Subcutaneous abdominal adipose tissue (tissue), 5 donors: ENCODE data around the gene ITGAE.
"Not testable (repeated sequence)": the region's sequence is repeated elsewhere in the genome, so short reads cannot be mapped to it uniquely, and the experiment has no call there.

ENCODE experiments used
- H3K27ac ChIP-seq: one replicate; pipeline ENCODE4 v1.7.0; 2013; ENCODE audit warnings: low read depth, mild to moderate bottlenecking, inconsistent platforms, low read length, moderate library complexity
- H3K27me3 ChIP-seq, 5 donors: one replicate each; pipeline ENCODE4 v1.7.0; 2013; ENCODE audit warnings: low read length in 5 of 5, inconsistent platforms in 1 of 5; ENCODE audit not compliant: control insufficient read depth in 5 of 5, insufficient read depth in 4 of 5
- H3K36me3 ChIP-seq, 5 donors: one replicate each; pipeline ENCODE4 v1.7.0; 2013; ENCODE audit warnings: low read length in 5 of 5; ENCODE audit not compliant: control insufficient read depth in 5 of 5, insufficient read depth in 5 of 5
- H3K4me1 ChIP-seq, 5 donors: one replicate each; pipeline ENCODE4 v1.7.0; 2013; ENCODE audit warnings: low read length in 5 of 5, mild to moderate bottlenecking in 3 of 5, moderate library complexity in 1 of 5; ENCODE audit not compliant: control insufficient read depth in 5 of 5, insufficient read depth in 5 of 5
- H3K4me3 ChIP-seq, 5 donors: one replicate each; pipeline ENCODE4 v1.7.0; 2013; ENCODE audit warnings: low read length in 5 of 5, low read depth in 1 of 5
- H3K9ac ChIP-seq, 5 donors: one replicate each; pipeline ENCODE4 v1.7.0; 2013; ENCODE audit warnings: low read length in 5 of 5, mild to moderate bottlenecking in 4 of 5, moderate library complexity in 3 of 5
- H3K9me3 ChIP-seq, 5 donors: one replicate each; pipeline ENCODE4 v1.7.0; 2013; ENCODE audit warnings: low read length in 5 of 5; ENCODE audit not compliant: control insufficient read depth in 5 of 5
- donor health status: healthy.
- donor health status: healthy.
- donor health status: healthy.
- donor health status: healthy.
- donor health status: healthy.

ITGAE gene

DNA sequence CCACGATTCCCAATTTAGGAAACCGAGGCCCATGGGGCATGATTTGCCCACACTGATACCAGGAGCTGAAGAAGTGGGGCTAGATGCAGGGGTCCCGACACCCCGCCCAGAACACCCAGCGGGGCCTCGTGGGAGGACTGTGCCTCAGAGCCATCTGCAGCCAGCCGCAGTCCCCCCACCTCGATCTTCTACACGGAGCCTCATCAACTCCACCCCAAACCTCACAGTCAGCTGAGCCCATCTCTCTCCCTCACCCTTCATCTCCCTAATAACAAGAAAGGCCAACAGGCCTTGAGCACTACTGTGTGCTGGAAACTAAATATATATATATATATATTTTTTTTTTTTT lies 4.2 kb downstream of the ITGAE start:
- Histone ChIP-seq H3K27ac (no peak overlapping the region), H3K9me3 (no peaks in the 10 kb centered on the region), H3K4me1 (no peaks in the 10 kb centered on the region), H3K27me3 (peaks cover 0 to 3% (median 0%) of the 10 kb centered on the region in 5 donors), H3K36me3 (peaks cover 0 to 4% (median 0%) of the 10 kb centered on the region in 5 donors), H3K4me3 (no peak overlapping the region), H3K9ac (no peak overlapping the region)

DNA sequence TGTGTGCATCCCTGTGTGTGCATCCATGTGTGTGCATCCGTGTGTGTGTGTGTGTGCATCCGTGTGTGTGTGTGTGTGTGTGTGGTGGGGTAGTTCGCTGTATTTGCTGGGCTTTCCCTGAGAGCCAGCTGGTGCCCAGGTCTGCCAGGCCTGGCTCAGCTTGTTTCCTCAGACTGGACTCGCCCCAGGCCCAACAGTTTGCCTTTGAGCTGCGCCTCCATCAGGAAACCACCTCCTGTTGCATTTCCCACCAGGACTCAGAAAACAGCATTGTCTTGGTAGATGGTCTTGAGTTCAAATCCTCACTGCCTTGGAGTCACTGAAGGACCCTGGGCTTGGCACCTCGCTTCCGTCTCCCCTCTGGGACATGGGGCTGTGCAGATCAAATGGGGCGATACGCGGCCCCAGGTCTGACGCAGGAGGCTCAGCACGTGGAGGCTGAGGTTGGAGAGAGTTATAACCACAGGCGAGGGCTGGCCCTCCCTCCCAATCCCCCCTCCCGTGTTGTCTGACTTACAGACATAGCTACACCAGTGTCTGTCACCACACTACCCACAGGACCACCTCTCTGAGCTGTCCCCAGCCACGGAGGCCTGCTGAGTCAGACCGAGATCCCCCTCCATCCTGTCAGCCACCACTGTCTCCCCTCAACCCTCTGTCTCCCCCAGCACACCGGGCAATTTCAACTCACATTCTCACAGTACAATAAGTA lies 4.7 kb downstream of the ITGAE start:
- Histone ChIP-seq H3K4me3 (no peak overlapping the region), H3K27me3 (peaks cover 0 to 3% (median 0%) of the 10 kb centered on the region in 5 donors), H3K9me3 (no peaks in the 10 kb centered on the region), H3K36me3 (no peaks in the 10 kb centered on the region), H3K4me1 (no peaks in the 10 kb centered on the region), H3K9ac (no peak overlapping the region), H3K27ac (no peak overlapping the region)

DNA sequence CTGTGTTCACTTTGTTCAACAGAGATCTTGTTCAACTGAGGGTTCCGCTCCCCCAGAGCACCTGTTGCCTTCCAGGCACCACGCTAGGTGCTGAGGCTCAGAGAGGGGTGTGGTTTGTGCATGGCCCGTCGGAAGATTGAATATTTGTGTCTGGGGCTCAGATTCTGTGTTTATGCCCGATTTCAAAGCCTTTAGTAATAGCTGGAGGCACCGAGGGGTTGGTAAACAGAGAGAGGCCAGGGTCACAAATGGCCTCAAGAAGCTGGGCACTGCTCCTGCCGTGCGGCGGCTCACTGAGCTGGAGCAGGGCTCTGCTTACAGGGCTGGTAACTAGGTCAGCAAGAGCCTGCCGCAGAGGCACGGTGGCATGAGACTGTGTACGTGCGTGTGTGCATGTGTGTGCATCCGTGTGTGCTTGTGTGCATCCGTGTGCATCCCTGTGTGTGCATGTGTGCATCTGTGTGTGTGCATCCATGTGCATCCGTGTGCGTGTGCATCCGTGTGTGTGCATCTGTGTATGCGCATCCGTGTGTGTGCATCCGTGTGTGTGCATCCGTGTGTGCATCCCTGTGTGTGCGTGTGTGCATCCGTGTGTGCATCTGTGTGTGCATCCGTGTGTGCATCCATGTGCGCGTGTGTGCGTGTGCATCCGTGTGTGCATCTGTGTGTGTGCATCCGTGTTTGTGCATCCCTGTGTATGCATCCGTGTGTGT lies 5.4 kb downstream of the ITGAE start:
- no peaks in the 10 kb centered on the region for H3K9me3 ChIP-seq
- H3K27me3 ChIP-seq, result peaks cover 0 to 3% (median 0%) of the 10 kb centered on the region in 5 donors
- no peak overlapping the region for H3K4me3 ChIP-seq
- no peak overlapping the region for H3K9ac ChIP-seq
- no peaks in the 10 kb centered on the region for H3K36me3 ChIP-seq
- no peak overlapping the region for H3K27ac ChIP-seq
- H3K4me1 ChIP-seq, result no peaks in the 10 kb centered on the region

DNA sequence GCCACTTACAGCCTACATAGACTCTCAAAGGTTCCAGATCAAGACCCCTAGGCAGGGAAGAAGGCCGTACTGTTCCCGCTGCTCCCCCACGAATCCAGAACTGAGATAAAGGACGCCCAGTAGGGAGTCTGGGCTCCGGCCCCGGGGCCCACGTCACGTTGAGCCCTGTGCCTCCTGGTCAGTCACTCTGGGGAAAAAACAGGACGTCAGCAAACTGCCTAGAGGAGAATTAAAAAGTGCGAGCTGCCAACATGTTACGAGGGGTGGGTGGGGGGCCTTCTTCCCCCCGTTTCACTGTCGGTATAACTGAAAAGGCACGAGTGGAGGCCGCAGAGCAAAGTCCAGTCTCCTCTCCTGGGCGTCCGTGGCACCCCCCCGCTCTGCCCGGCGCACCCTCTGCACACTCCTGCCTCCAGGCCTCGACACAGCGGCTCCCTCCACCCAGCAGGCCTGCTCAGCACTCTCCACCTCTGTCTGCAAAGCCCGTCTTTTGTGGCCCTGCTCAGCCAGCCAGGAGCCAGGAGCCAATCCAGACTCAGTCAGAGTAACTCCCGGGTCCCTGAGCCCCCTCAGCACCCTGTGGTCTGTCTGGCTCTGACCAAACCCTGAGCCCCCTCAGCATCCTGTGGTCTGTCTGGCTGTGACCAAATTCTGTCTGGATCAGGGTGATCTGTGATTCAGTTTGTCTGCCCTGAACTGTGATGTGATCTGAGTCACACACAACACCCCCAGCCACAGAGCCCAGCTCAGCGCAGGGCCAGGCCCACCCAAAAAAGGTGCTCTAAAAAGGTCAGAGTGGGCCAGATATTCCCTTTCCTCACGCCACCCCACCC lies 6.2 kb downstream of the ITGAE start:
- H3K4me3 ChIP-seq, result no peak overlapping the region
- no peaks in the 10 kb centered on the region for H3K9me3 ChIP-seq
- H3K4me1 ChIP-seq, result no peaks in the 10 kb centered on the region
- H3K27ac ChIP-seq, result no peak overlapping the region
- peaks cover 0 to 3% (median 0%) of the 10 kb centered on the region in 5 donors for H3K27me3 ChIP-seq
- no peak overlapping the region for H3K9ac ChIP-seq
- H3K36me3 ChIP-seq, result no peaks in the 10 kb centered on the region

DNA sequence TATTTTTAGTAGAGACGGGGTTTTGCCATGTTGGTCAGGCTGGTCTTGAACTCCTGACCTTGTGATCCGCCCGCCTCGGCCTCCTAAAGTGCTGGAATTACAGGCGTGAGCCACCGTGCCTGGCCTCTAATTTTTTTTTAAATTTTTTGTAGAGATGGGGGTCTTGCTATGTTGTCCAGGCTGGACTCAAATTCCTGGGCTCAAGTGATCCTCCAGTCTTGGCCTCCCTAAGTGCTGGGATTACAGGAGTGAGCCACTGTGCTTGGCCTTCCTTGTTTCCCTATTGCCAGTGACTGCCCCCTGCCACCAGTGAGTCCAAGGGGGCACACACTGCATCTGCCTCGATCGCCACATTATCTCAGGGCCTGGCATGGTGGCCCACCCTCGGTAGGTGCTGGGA lies 6.8 kb downstream of the ITGAE start:
- not testable (repeated sequence) for H3K9ac ChIP-seq, H3K27ac ChIP-seq, H3K4me3 ChIP-seq, H3K27me3 ChIP-seq, H3K4me1 ChIP-seq, H3K36me3 ChIP-seq, H3K9me3 ChIP-seq

DNA sequence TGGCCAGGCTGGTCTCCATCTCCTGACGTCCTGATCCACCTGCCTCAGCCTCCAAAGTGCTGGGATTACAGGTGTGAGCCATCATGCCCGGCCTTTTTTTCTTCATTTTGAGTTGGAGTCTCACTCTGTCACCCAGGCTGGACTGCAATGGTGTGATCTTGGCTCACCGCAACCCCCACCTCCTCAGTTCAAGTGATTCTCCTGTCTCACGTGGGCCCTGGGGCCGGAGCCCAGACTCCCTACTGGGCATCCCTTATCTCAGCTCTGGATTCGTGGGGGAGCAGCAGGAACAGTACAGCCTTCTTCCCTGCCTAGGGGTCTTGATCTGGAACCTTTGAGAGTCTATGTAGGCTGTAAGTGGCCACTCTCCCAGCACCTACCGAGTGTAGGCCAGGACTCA lies 7.7 kb downstream of the ITGAE start:
- not testable (repeated sequence) for H3K4me3 ChIP-seq, H3K27me3 ChIP-seq, H3K4me1 ChIP-seq, H3K9ac ChIP-seq, H3K36me3 ChIP-seq, H3K27ac ChIP-seq, H3K9me3 ChIP-seq

DNA sequence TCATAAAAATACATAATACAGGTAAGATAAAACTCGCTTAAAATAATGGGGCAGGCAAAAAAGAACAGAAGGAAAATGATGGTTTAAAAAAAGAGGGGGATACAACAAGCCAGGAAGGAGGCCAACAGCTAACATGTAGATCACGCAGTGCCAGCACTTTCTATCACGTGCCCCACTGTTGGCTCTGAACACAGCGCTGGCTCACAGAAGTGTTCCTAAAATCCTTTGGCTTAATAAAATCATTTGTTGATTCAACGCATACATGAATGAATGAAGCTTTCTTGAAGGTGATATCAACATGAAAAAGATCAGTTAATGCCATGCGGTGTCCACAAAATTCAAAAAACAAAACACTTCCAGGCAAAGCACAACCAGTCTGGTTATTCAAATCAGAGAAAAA lies 8.5 kb downstream of the ITGAE start:
- Histone ChIP-seq H3K4me1 (no peaks in the 10 kb centered on the region), H3K9ac (no peak overlapping the region), H3K27me3 (peaks cover 0 to 3% (median 0%) of the 10 kb centered on the region in 5 donors), H3K27ac (no peak overlapping the region), H3K4me3 (no peak overlapping the region), H3K9me3 (no peaks in the 10 kb centered on the region), H3K36me3 (no peaks in the 10 kb centered on the region)

DNA sequence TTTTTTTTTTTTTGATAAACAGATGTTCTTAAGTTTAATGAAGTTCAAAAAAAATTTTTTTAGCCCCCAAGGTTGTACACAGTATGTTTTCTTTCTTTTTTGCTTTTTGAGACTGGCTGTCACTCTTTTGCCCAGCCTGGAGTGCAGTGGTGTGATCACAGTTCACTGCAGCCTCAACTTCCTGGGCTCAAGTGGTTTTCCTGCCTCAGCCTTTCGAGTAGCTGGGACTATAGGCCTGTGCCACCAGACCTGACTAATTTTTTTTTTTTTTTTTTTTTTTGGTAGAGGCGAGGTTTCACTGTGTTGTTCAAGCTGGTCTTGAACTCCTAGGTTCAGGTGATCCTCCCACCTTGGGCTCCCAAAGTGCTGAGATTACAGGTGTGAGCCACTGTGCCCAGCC lies 12.8 kb downstream of the ITGAE start:
- H3K27ac ChIP-seq, result no peak overlapping the region
- no peak overlapping the region for H3K9ac ChIP-seq
- no peaks in the 10 kb centered on the region for H3K9me3 ChIP-seq

DNA sequence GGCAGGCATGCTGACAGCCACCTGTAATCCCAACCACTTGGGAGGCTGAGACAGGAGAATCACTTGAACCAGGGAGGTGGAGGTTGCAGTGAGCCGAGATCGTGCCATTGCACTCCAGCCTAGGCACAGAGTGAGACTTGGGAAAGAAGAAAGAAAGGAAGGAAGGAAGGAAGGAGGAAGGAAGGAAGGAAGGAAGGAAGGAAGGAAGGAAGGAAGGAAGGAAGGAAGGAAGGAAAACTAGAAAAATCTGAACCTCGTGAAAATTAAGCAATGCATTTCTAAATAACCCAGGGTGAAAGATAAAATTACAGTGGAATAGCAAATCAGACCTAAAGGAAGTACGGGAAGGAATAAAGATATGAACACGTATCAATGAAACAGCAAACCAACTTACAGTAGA lies 15.7 kb downstream of the ITGAE start:
- not testable (repeated sequence) for H3K4me1 ChIP-seq, H3K36me3 ChIP-seq, H3K27me3 ChIP-seq, H3K27ac ChIP-seq, H3K9me3 ChIP-seq, H3K4me3 ChIP-seq, H3K9ac ChIP-seq

More for the DNA sequence above, 12.8 kb downstream of the ITGAE start:
- Histone ChIP-seq H3K27me3 (no peaks in the 10 kb centered on the region), H3K36me3 (no peaks in the 10 kb centered on the region), H3K4me1 (no peaks in the 10 kb centered on the region), H3K4me3 (no peak overlapping the region)

DNA sequence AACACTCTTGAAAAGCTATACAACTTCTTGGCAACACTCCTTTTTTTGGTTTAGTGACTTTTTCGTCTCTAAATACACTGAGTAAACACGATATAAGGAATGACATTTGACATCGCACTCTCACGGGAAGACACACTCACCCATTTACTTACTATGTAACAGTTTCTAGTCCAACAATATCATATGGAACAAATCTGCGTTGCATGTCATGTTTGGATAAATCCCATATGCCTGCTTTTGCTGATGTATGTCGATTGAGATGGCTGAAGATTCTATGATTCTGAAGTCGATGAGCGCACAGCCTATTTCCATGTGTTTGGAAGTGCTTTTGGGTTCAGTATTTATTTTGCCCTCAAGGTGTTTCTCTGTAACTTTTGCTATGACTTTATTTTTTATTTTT lies 18.2 kb downstream of the ITGAE start:
- no peak overlapping the region for H3K27ac ChIP-seq
- no peaks in the 10 kb centered on the region for H3K4me1 ChIP-seq
- no peak overlapping the region for H3K9ac ChIP-seq
- no peaks in the 10 kb centered on the region for H3K9me3 ChIP-seq
- no peaks in the 10 kb centered on the region for H3K27me3 ChIP-seq
- no peak overlapping the region for H3K4me3 ChIP-seq
- H3K36me3 ChIP-seq, result no peaks in the 10 kb centered on the region
